Measurements from ENCODE around the gene TP73.
A peak's percentile ranks its signal among the peaks of the same experiment; 100 is the strongest.

The TP73 gene

DNA sequence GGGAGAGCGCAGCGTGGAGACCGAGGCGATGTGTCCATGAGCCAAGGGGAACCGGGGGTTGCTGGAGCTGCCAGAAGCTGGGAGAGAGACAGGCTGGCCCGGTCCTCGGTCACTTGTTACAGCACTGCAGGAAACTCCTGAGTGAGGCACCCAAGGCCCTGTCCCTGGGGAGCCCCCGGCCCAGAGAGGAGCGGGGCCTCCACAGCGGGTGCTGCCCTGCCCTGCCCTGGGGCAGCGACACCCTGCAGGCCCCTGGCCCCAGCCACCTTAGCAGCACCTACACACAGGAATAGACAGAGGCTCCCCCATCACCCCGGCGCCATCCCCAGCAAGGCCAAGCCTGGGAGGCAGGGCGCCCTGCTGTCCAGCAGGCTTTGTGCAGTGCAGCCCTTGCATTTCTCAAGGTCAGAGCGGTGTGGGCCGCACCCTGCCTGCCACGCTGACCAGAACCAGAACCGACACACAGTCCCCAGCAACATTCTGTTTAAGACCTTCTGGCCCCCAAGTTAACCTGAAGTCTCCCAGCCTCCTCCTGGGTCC, 34.4 kb upstream of the TP73 start:
- H3F3A ChIP-seq (ENCODE audit: control insufficient read depth, insufficient read depth), result 0 out of 2 replicates have a peak, but pooled peaks cover 2% of the 10 kb centered on the region
- no peaks in the 10 kb centered on the region for H3K9me2 ChIP-seq (replicated peaks; ENCODE audit: control insufficient read depth, low read length)
- H3K36me3 ChIP-seq (ENCODE audit: control insufficient read depth, low read length), result no peaks in the 10 kb centered on the region
- no peaks in the 10 kb centered on the region for H3K79me2 ChIP-seq (ENCODE audit: control insufficient read depth, low read length)
- H3K4me1 ChIP-seq (ENCODE audit: control insufficient read depth, low read length), result 0 out of 2 replicates have a peak, but pooled peaks cover 3% of the 10 kb centered on the region
- no peak overlapping the region for H3K4me3 ChIP-seq (ENCODE audit: low read length)
- no peak for TF ChIP-seq EZH2phosphoT487 (IDR thresholded peaks at IDR 0.05; ENCODE audit: borderline replicate concordance, low read length)
- TF ChIP-seq, protein P1, sequence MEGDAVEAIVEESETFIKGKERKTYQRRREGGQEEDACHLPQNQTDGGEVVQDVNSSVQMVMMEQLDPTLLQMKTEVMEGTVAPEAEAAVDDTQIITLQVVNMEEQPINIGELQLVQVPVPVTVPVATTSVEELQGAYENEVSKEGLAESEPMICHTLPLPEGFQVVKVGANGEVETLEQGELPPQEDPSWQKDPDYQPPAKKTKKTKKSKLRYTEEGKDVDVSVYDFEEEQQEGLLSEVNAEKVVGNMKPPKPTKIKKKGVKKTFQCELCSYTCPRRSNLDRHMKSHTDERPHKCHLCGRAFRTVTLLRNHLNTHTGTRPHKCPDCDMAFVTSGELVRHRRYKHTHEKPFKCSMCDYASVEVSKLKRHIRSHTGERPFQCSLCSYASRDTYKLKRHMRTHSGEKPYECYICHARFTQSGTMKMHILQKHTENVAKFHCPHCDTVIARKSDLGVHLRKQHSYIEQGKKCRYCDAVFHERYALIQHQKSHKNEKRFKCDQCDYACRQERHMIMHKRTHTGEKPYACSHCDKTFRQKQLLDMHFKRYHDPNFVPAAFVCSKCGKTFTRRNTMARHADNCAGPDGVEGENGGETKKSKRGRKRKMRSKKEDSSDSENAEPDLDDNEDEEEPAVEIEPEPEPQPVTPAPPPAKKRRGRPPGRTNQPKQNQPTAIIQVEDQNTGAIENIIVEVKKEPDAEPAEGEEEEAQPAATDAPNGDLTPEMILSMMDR (IDR thresholded peaks at IDR 0.05; ENCODE audit: low read depth, low read length, poor library complexity, severe bottlenecking), result no peak
- no peaks in the 10 kb centered on the region for H4K20me1 ChIP-seq (ENCODE audit: control insufficient read depth, insufficient read depth, low read depth, low read length)
- H3K4me2 ChIP-seq (ENCODE audit: low read length), result no peak overlapping the region
- no peak overlapping the region for H3K27ac ChIP-seq (ENCODE audit: low read depth, low read length)
- peaks cover 22% of the 10 kb centered on the region for H3K27me3 ChIP-seq (ENCODE audit: control insufficient read depth, low read length)
- H3K9me3 ChIP-seq (ENCODE audit: control insufficient read depth, insufficient read depth, low read length), result no peaks in the 10 kb centered on the region

DNA sequence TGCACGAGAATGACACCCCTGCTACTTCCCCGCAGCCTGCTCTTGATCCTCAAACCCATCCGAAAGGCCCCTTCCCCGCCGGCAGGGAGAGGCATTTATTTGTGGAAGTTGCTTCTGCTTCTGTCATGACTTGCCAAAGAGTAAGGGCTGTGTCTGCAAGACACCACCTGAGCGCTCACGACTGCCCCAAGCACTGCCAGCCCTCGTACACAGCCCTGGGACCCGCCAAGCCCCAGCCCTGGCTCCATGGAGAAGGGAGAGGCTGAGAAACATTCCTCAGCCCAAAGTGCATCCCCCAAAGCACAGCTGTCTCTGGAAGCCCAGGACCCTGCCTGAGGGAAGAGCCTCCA, 33.8 kb upstream of the TP73 start:
- Histone ChIP-seq H3K4me1 (ENCODE audit: control insufficient read depth, low read length) (0 out of 2 replicates have a peak, but pooled peaks cover 3% of the 10 kb centered on the region), H3K9me2 (replicated peaks; ENCODE audit: control insufficient read depth, low read length) (no peaks in the 10 kb centered on the region), H4K20me1 (ENCODE audit: control insufficient read depth, insufficient read depth, low read depth, low read length) (no peaks in the 10 kb centered on the region), H3K4me2 (ENCODE audit: low read length) (no peak overlapping the region), H3K9me3 (ENCODE audit: control insufficient read depth, insufficient read depth, low read length) (no peaks in the 10 kb centered on the region), H3K36me3 (ENCODE audit: control insufficient read depth, low read length) (no peaks in the 10 kb centered on the region), H3K4me3 (ENCODE audit: low read length) (no peak overlapping the region), H3K79me2 (ENCODE audit: control insufficient read depth, low read length) (no peaks in the 10 kb centered on the region), H3K27ac (ENCODE audit: low read depth, low read length) (no peak overlapping the region), H3K27me3 (ENCODE audit: control insufficient read depth, low read length) (peaks cover 16% of the 10 kb centered on the region), H3F3A (ENCODE audit: control insufficient read depth, insufficient read depth) (0 out of 2 replicates have a peak, but pooled peaks cover 2% of the 10 kb centered on the region)
- TF ChIP-seq EZH2phosphoT487 (IDR thresholded peaks at IDR 0.05; ENCODE audit: borderline replicate concordance, low read length), result no peak
- TF ChIP-seq, protein P1 (IDR thresholded peaks at IDR 0.05; ENCODE audit: low read depth, low read length, poor library complexity, severe bottlenecking), result no peak

DNA sequence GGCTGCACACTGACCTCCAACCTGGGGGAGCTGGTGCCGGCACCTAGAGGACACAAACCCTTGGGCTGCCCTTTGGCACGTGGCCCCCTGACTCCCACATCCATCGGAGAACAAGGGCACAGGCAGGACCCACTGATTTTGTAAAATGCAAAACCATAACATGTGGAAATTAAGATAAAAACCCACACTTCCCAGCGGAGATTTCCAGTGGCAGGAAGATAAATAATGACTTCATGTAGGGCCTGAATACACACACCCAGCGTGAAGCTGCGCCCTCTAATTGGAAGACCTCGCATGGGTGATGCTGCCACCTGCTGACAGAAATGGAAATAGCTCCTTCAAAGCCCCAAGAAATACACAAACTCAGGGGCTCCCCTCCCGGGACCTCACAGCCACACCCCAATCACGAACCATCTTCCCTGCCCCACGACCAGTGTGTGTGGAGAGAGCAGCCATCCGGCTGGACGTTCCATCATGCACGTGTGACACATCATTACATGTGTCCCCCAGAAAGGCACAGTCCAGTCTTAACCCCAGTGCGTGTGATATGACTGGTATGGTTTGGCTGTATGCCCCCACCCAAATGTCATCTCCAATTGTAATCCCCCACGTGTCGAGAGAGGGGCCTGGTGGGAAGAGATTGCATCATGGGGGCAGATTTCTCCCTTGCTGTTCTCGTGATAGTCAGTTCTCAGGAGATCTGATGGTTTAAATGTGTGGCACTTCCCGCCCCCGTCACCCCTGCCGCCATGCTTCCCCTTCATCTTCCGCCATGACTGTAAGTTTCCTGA, 33.2 kb upstream of the TP73 start:
- Histone ChIP-seq H3K9me3 (ENCODE audit: control insufficient read depth, insufficient read depth, low read length) (no peaks in the 10 kb centered on the region), H3K4me2 (ENCODE audit: low read length) (0 out of 2 replicates have a peak overlapping the region, but pooled peaks have one; percentile 7), H3K4me1 (ENCODE audit: control insufficient read depth, low read length) (peaks cover 7% of the 10 kb centered on the region), H3K36me3 (ENCODE audit: control insufficient read depth, low read length) (no peaks in the 10 kb centered on the region), H3F3A (ENCODE audit: control insufficient read depth, insufficient read depth) (0 out of 2 replicates have a peak, but pooled peaks cover 2% of the 10 kb centered on the region), H3K27ac (ENCODE audit: low read depth, low read length) (no peak overlapping the region), H3K4me3 (ENCODE audit: low read length) (no peak overlapping the region), H4K20me1 (ENCODE audit: control insufficient read depth, insufficient read depth, low read depth, low read length) (no peaks in the 10 kb centered on the region), H3K27me3 (ENCODE audit: control insufficient read depth, low read length) (peaks cover 16% of the 10 kb centered on the region), H3K79me2 (ENCODE audit: control insufficient read depth, low read length) (no peaks in the 10 kb centered on the region), H3K9me2 (replicated peaks; ENCODE audit: control insufficient read depth, low read length) (no peaks in the 10 kb centered on the region)
- TF ChIP-seq, protein P1 (IDR thresholded peaks at IDR 0.05; ENCODE audit: low read depth, low read length, poor library complexity, severe bottlenecking), result peak; percentile 78
- TF ChIP-seq EZH2phosphoT487 (IDR thresholded peaks at IDR 0.05; ENCODE audit: borderline replicate concordance, low read length), result no peak

All from DOHH2 (cell line).